DMS 273 treated with DMSO at 0.1 percent for 48 hours (cell line): Measurements from ENCODE around the gene GLP1R.
"Not testable (repeated sequence)": the region's sequence is repeated elsewhere in the genome, so short reads cannot be mapped to it uniquely, and the experiment has no call there.

Experiments used
- DNase-seq: peaks from one replicate; lab custom pipeline; 2025; lab: John Stamatoyannopoulos, UW

Gene GLP1R

GRCh38 chr6:39128106-39128505 lies 79.5 kb downstream of the GLP1R start:
- no peak for DNase-seq

GRCh38 chr6:39128832-39129231 lies 80.3 kb downstream of the GLP1R start:
- DNase-seq: no peak

- DNase-seq: no peak
Observed at GRCh38 chr6:39130691-39131090, 82.1 kb downstream of the GLP1R start.

- DNase-seq: not testable (repeated sequence)
Observed at GRCh38 chr6:39134761-39135160, 86.2 kb downstream of the GLP1R start.

- DNase-seq: not testable (repeated sequence)
Observed at GRCh38 chr6:39136207-39136606, 87.6 kb downstream of the GLP1R start.

GRCh38 chr6:39137245-39137644 lies 88.7 kb downstream of the GLP1R start:
- DNase-seq: no peak
